Tibial artery (tissue), 4 donors: ENCODE results near the gene COA8.

ENCODE experiments used
- DNase-seq, 2 donors: peaks; one replicate each; pipeline ENCODE4 v3.0.0-alpha.2; 2019
- H3K27ac ChIP-seq, 2 donors: fragments of 200-600 bp; sonication (generic) in 1 of 2; 1 replicate in 1 of 2; 2 replicates in 1 of 2; pipeline ENCODE4 v1.5.1; 2018 to 2019; ENCODE audit warnings: mild to moderate bottlenecking in 1 of 2
- H3K27me3 ChIP-seq, 2 donors: fragments of 200-600 bp; sonication (generic) in 1 of 2; one replicate each; pipeline versions ENCODE4 v1.5.1 to v1.6.0; 2016 to 2019
- H3K36me3 ChIP-seq, 3 donors: fragments of 200-600 bp; sonication (generic) in 2 of 3; one replicate each; pipeline ENCODE4 v1.5.1; 2016 to 2019; ENCODE audit warnings: mild to moderate bottlenecking in 2 of 3
- H3K4me1 ChIP-seq, 4 donors: fragments of 200-600 bp; sonication (generic) in 2 of 4; 1 replicate in 3 of 4; 2 replicates in 1 of 4; pipeline ENCODE4 v1.5.1; 2016 to 2019
- H3K4me3 ChIP-seq, 2 donors: fragments of 200-600 bp; sonication (generic) in 1 of 2; 1 replicate in 1 of 2; 2 replicates in 1 of 2; pipeline ENCODE4 v1.5.1; 2018 to 2019; ENCODE audit warnings: mild to moderate bottlenecking in 2 of 2
- H3K9me3 ChIP-seq, 3 donors: fragments of 200-600 bp; sonication (generic) in 1 of 3; one replicate each; pipeline ENCODE4 v1.5.1; 2016 to 2019
- intact Hi-C: fragments of 100-400 bp; cut with DNase I; formaldehyde crosslinking; loops from one replicate; pipeline ENCODE4 v1.15.0; 2023; ENCODE audit warnings: low total_unique reads
- TF ChIP-seq, protein P1 (sequence below), 2 experiments: fragments of 200-600 bp in 1 of 2; fragments of 450-650 bp in 1 of 2; IDR thresholded peaks; one replicate each; pipeline ENCODE4 v1.5.1; 2017 to 2019; ENCODE audit warnings: antibody characterized with exemption in 2 of 2, mild to moderate bottlenecking in 1 of 2, moderate library complexity in 1 of 2

Gene COA8

GRCh38 chr14:103550451-103551337, 12.1 kb upstream of the COA8 start:
- intact Hi-C loops: no loop called here
- Histone ChIP-seq H3K4me1 (peaks cover 16 to 73% (median 55%) of the 10 kb centered on the region in 4 donors), H3K27me3 (no peaks in the 10 kb centered on the region), H3K36me3 (no peaks in the 10 kb centered on the region), H3K9me3 (no peaks in the 10 kb centered on the region), H3K27ac (peak overlapping the region; percentile 90 to 97), H3K4me3 (peak overlapping the region; percentile 31 to 32)
- TF ChIP-seq, protein P1, sequence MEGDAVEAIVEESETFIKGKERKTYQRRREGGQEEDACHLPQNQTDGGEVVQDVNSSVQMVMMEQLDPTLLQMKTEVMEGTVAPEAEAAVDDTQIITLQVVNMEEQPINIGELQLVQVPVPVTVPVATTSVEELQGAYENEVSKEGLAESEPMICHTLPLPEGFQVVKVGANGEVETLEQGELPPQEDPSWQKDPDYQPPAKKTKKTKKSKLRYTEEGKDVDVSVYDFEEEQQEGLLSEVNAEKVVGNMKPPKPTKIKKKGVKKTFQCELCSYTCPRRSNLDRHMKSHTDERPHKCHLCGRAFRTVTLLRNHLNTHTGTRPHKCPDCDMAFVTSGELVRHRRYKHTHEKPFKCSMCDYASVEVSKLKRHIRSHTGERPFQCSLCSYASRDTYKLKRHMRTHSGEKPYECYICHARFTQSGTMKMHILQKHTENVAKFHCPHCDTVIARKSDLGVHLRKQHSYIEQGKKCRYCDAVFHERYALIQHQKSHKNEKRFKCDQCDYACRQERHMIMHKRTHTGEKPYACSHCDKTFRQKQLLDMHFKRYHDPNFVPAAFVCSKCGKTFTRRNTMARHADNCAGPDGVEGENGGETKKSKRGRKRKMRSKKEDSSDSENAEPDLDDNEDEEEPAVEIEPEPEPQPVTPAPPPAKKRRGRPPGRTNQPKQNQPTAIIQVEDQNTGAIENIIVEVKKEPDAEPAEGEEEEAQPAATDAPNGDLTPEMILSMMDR (IDR thresholded peaks at IDR 0.05): no peak
- DNase-seq: peak in 1 of 2 donors; percentile 84

DNA sequence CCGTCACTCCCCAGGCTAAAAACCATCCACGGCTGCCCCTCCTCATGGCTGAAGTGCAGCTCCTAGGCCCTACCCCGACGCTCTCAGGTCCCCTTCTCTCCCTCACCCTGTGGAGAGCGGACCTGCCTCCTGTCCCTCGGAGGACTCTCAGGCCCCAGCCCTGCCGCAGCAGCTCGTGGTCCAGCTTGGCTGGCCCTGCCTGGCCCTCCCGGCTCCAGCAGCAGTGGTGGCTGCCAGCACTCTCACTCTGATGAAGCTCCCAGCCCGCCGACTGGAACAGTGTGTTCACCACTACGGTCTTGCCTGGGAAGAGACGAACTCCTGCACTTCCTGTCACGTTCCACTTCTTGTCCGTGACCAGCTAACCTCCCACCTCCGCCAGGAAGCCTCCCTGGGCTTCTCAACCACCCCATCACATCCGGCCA, 11.4 kb upstream of the COA8 start:
- H3K4me1 ChIP-seq: peaks cover 16 to 78% (median 54%) of the 10 kb centered on the region in 4 donors
- H3K4me3 ChIP-seq: peak overlapping the region; percentile 31 to 32
- peak; percentile 85 to 97 for DNase-seq
- H3K9me3 ChIP-seq: no peaks in the 10 kb centered on the region
- H3K27me3 ChIP-seq: no peaks in the 10 kb centered on the region
- no peaks in the 10 kb centered on the region for H3K36me3 ChIP-seq
- TF ChIP-seq, protein P1 (IDR thresholded peaks at IDR 0.05): no peak
- peak overlapping the region; percentile 90 to 97 for H3K27ac ChIP-seq
- intact Hi-C loops: no loop called here

DNA sequence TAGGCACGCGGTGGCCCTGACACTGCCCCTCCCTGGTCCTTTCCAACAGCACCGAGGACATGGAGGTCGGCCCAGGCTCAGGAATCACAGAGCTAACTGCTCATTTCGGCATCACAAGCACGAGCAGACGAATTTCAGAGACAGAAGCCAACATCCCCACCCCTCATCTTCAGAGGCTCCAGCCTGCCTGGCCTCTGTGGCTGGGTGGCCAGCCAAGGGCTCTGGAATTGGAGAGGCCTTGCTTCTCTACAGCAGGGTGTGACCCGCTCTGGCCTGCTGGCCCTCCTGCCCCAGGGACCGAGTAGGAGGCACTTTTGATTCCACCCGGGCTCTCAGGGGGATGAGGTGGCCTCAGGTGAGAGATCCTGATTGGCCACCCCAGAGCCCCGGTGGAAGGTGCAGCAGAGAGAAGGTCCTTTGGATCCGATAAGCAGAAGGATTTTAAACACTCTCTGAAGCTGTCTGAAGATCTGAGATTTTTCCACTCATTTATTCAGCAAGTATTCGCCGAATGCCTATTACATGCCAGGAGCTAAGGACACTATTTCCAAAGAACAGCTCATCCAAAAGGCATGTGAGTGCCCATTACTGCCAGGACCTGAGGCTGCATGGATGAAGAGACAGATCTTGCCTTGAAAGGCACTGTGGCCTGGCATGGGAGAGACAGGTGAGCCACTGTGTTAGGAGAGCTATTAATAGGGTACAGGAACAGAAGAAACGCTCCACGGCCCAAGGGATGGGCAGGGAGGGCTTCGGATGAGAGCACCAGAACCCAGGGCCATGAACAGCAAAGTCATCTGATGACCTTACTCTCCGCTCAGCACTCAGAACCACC, 10.5 kb upstream of the COA8 start:
- H3K27ac ChIP-seq: peak overlapping the region; percentile 90 to 97
- intact Hi-C loops: no loop called here
- TF ChIP-seq, protein P1 (IDR thresholded peaks at IDR 0.05): no peak
- DNase-seq: peak; percentile 78 to 90
- no peaks in the 10 kb centered on the region for H3K9me3 ChIP-seq
- peaks cover 16 to 76% (median 50%) of the 10 kb centered on the region in 4 donors for H3K4me1 ChIP-seq
- no peaks in the 10 kb centered on the region for H3K36me3 ChIP-seq
- peak overlapping the region; percentile 31 to 32 for H3K4me3 ChIP-seq
- no peaks in the 10 kb centered on the region for H3K27me3 ChIP-seq

GRCh38 chr14:103552846-103553210, 9.9 kb upstream of the COA8 start:
- Histone ChIP-seq H3K9me3 (no peaks in the 10 kb centered on the region), H3K4me1 (peaks cover 16 to 82% (median 52%) of the 10 kb centered on the region in 4 donors), H3K4me3 (no peak overlapping the region), H3K27me3 (no peaks in the 10 kb centered on the region), H3K36me3 (no peaks in the 10 kb centered on the region), H3K27ac (peak overlapping the region; percentile 90 to 97)
- DNase-seq: no peak
- TF ChIP-seq, protein P1 (IDR thresholded peaks at IDR 0.05): no peak
- intact Hi-C loops: no loop called here

DNA sequence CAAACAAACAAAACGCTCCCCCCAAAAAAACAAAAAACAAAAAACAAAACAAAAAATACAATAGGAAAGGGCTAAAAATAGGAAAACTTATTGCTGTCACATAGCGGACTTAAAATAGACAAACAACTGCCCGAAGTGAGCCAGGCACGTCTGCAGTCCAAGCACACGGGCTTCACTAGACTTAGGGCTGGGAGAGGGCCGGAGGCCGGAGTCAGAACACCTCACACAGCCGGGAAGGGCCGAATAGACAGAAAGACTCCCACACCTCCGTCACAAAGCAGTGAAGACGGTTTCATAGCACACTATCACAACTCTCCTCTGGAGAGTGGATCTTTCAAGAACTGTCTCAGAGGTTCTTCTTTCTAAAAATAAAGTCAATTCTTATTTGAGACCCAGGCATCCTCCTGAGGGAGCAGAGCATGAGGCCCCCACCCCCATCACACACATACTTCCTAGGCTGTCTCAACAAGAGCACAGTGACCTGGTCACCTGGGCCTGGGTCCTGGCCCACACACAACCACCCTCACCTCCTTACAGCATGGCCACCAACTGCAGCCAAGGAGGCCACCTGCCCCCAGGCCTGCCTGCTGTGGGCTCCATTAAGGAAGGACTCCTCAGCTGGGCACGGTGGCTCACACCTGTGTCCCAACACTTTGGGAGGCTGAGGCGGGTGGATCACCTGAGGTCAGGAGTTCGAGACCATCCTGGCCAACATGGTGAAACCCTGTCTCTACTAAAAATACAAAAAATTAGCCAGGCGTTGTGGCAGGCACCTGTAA, 7.0 kb upstream of the COA8 start:
- peaks cover 5 to 86% (median 46%) of the 10 kb centered on the region in 4 donors for H3K4me1 ChIP-seq

More for the DNA sequence above, 7.0 kb upstream of the COA8 start:
- DNase-seq: peak in 1 of 2 donors; percentile 68
- H3K36me3 ChIP-seq: peaks cover 16 to 25% (median 16%) of the 10 kb centered on the region in 3 donors
- no peaks in the 10 kb centered on the region for H3K9me3 ChIP-seq
- no peaks in the 10 kb centered on the region for H3K27me3 ChIP-seq
- peak overlapping the region; percentile 16 to 97 for H3K27ac ChIP-seq
- H3K4me3 ChIP-seq: no peak overlapping the region
- TF ChIP-seq, protein P1 (IDR thresholded peaks at IDR 0.05): no peak
- intact Hi-C loops: no loop called here
